ENCODE data around the gene SMIM45.

SMIM45 gene

GRCh38 chr22:41983513-41984405 is 31.8 kb downstream of the SMIM45 start:
- Histone ChIP-seq H3K4me1 (ENCODE audit: control insufficient read depth in 5 of 5, insufficient read depth in 5 of 5, low read length in 5 of 5) (peaks cover 0 to 12% (median 8%) of the 10 kb centered on the region in 5 donors), H3K4me3 (ENCODE audit: low read depth in 1 of 5, low read length in 5 of 5) (no peak overlapping the region), H3K27ac (ENCODE audit: low read depth, low read length) (no peak overlapping the region), H3K9me3 (ENCODE audit: control insufficient read depth in 5 of 5, low read length in 5 of 5) (no peaks in the 10 kb centered on the region), H3K9ac (ENCODE audit: low read length in 5 of 5) (no peak overlapping the region), H3K27me3 (ENCODE audit: control insufficient read depth in 5 of 5, insufficient read depth in 4 of 5, low read length in 5 of 5) (peaks cover 0 to 8% (median 0%) of the 10 kb centered on the region in 5 donors), H3K36me3 (ENCODE audit: control insufficient read depth in 5 of 5, insufficient read depth in 5 of 5, low read length in 5 of 5) (no peaks in the 10 kb centered on the region)

- no peaks in the 10 kb centered on the region for H3K36me3 ChIP-seq (ENCODE audit: control insufficient read depth in 5 of 5, insufficient read depth in 5 of 5, low read length in 5 of 5)
Observed at GRCh38 chr22:41987276-41987675, 35.3 kb downstream of the SMIM45 start.

GRCh38 chr22:41989246-41989645 is 37.3 kb downstream of the SMIM45 start:
- Histone ChIP-seq H3K27me3 (ENCODE audit: control insufficient read depth in 5 of 5, insufficient read depth in 4 of 5, low read length in 5 of 5) (peaks cover 0 to 5% (median 2%) of the 10 kb centered on the region in 5 donors), H3K4me3 (ENCODE audit: low read depth in 1 of 5, low read length in 5 of 5) (no peak overlapping the region), H3K9me3 (ENCODE audit: control insufficient read depth in 5 of 5, low read length in 5 of 5) (no peaks in the 10 kb centered on the region), H3K27ac (ENCODE audit: low read depth, low read length) (no peak overlapping the region), H3K9ac (ENCODE audit: low read length in 5 of 5) (no peak overlapping the region), H3K36me3 (ENCODE audit: control insufficient read depth in 5 of 5, insufficient read depth in 5 of 5, low read length in 5 of 5) (no peaks in the 10 kb centered on the region), H3K4me1 (ENCODE audit: control insufficient read depth in 5 of 5, insufficient read depth in 5 of 5, low read length in 5 of 5) (no peaks in the 10 kb centered on the region)

More at GRCh38 chr22:41987276-41987675, 35.3 kb downstream of the SMIM45 start:
- H3K27me3 ChIP-seq (ENCODE audit: control insufficient read depth in 5 of 5, insufficient read depth in 4 of 5, low read length in 5 of 5): peaks cover 0 to 5% (median 2%) of the 10 kb centered on the region in 5 donors
- no peak overlapping the region for H3K4me3 ChIP-seq (ENCODE audit: low read depth in 1 of 5, low read length in 5 of 5)
- H3K9ac ChIP-seq (ENCODE audit: low read length in 5 of 5): no peak overlapping the region
- H3K27ac ChIP-seq (ENCODE audit: low read depth, low read length): no peak overlapping the region
- H3K4me1 ChIP-seq (ENCODE audit: control insufficient read depth in 5 of 5, insufficient read depth in 5 of 5, low read length in 5 of 5): peaks cover 0 to 12% (median 8%) of the 10 kb centered on the region in 5 donors
- H3K9me3 ChIP-seq (ENCODE audit: control insufficient read depth in 5 of 5, low read length in 5 of 5): no peaks in the 10 kb centered on the region

DNA sequence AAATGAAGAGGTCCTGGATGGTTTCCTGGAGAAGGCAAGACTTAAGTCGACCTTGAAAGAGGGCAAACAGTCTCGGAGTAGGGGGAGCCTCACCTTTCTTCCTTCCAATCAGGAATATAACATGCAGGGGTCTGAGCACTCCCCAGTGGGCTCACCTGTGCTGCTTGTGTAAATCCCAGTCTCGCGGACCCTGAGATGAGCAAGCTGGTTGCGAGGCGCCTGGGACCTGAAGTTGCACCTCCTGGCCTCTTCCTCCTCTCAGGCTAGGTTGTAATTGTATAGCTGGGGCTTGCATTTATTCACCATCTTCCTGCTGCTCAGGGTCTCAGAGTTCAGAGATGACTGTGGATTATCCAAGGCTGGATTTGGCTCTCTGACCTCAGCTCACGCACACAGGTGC is 39.2 kb downstream of the SMIM45 start:
- Histone ChIP-seq H3K9ac (ENCODE audit: low read length in 5 of 5) (no peak overlapping the region), H3K4me3 (ENCODE audit: low read depth in 1 of 5, low read length in 5 of 5) (no peak overlapping the region), H3K36me3 (ENCODE audit: control insufficient read depth in 5 of 5, insufficient read depth in 5 of 5, low read length in 5 of 5) (no peaks in the 10 kb centered on the region), H3K9me3 (ENCODE audit: control insufficient read depth in 5 of 5, low read length in 5 of 5) (no peaks in the 10 kb centered on the region), H3K27ac (ENCODE audit: low read depth, low read length) (no peak overlapping the region), H3K4me1 (ENCODE audit: control insufficient read depth in 5 of 5, insufficient read depth in 5 of 5, low read length in 5 of 5) (no peaks in the 10 kb centered on the region), H3K27me3 (ENCODE audit: control insufficient read depth in 5 of 5, insufficient read depth in 4 of 5, low read length in 5 of 5) (peaks cover 0 to 5% (median 2%) of the 10 kb centered on the region in 5 donors)

- Histone ChIP-seq H3K36me3 (ENCODE audit: control insufficient read depth in 5 of 5, insufficient read depth in 5 of 5, low read length in 5 of 5) (no peaks in the 10 kb centered on the region), H3K4me3 (ENCODE audit: low read depth in 1 of 5, low read length in 5 of 5) (no peak overlapping the region), H3K27me3 (ENCODE audit: control insufficient read depth in 5 of 5, insufficient read depth in 4 of 5, low read length in 5 of 5) (peaks cover 0 to 5% (median 2%) of the 10 kb centered on the region in 5 donors), H3K27ac (ENCODE audit: low read depth, low read length) (no peak overlapping the region), H3K4me1 (ENCODE audit: control insufficient read depth in 5 of 5, insufficient read depth in 5 of 5, low read length in 5 of 5) (no peaks in the 10 kb centered on the region), H3K9me3 (ENCODE audit: control insufficient read depth in 5 of 5, low read length in 5 of 5) (no peaks in the 10 kb centered on the region), H3K9ac (ENCODE audit: low read length in 5 of 5) (no peak overlapping the region)
Observed at GRCh38 chr22:41992496-41992895, 40.5 kb downstream of the SMIM45 start.

DNA sequence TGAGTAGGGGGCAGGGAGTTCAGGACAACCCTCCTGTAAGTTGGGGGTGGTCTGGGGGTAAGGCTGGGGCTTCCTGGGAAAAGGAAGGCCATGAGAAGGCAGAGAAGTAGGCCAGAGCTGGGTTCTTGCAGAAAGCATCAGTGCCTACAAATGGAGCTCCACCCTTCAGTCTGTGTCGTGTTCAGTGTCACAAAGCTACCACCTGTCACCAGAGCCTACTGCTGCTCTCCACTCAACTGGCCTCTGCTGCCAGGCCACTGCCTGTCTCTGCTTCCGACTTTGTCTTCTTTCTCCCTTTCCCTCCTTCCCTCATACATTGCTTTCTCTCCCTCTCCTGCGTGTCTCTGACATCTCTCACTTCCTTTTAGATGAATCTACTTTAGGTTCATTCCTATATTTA is 43.3 kb downstream of the SMIM45 start:
- Histone ChIP-seq H3K4me1 (ENCODE audit: control insufficient read depth in 5 of 5, insufficient read depth in 5 of 5, low read length in 5 of 5) (peaks cover 0 to 20% (median 13%) of the 10 kb centered on the region in 5 donors), H3K9ac (ENCODE audit: low read length in 5 of 5) (no peak overlapping the region), H3K27ac (ENCODE audit: low read depth, low read length) (no peak overlapping the region)

DNA sequence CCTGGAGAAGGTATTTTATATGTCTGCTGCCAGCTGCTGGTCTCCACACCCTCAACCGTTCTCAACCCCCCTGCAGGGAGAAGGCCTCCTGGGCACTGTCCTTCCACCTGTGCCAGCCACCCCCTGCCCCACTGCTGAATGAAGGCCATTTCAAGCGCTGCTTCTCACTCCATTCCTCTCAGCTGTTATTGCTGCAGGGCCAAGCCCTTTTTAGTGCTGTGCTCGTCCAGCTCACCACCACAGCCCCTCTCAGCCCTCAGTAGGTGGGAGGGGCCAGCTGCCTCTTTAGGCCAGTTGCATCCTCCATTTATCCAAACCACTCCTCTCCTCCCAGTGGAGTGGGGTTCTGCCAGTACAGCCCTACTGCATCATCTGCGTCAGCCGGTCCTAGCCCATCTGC is 44.9 kb downstream of the SMIM45 start:
- Histone ChIP-seq H3K4me1 (ENCODE audit: control insufficient read depth in 5 of 5, insufficient read depth in 5 of 5, low read length in 5 of 5) (peaks cover 0 to 20% (median 13%) of the 10 kb centered on the region in 5 donors), H3K9me3 (ENCODE audit: control insufficient read depth in 5 of 5, low read length in 5 of 5) (peaks cover 0 to 10% (median 0%) of the 10 kb centered on the region in 5 donors), H3K36me3 (ENCODE audit: control insufficient read depth in 5 of 5, insufficient read depth in 5 of 5, low read length in 5 of 5) (peaks cover 0 to 9% (median 0%) of the 10 kb centered on the region in 5 donors), H3K4me3 (ENCODE audit: low read depth in 1 of 5, low read length in 5 of 5) (no peak overlapping the region), H3K27me3 (ENCODE audit: control insufficient read depth in 5 of 5, insufficient read depth in 4 of 5, low read length in 5 of 5) (peaks cover 0 to under 1% (median 0%) of the 10 kb centered on the region in 5 donors), H3K27ac (ENCODE audit: low read depth, low read length) (no peak overlapping the region), H3K9ac (ENCODE audit: low read length in 5 of 5) (no peak overlapping the region)

More for the DNA sequence above, 43.3 kb downstream of the SMIM45 start:
- Histone ChIP-seq H3K9me3 (ENCODE audit: control insufficient read depth in 5 of 5, low read length in 5 of 5) (no peaks in the 10 kb centered on the region), H3K4me3 (ENCODE audit: low read depth in 1 of 5, low read length in 5 of 5) (no peak overlapping the region), H3K27me3 (ENCODE audit: control insufficient read depth in 5 of 5, insufficient read depth in 4 of 5, low read length in 5 of 5) (peaks cover 0 to 5% (median 0%) of the 10 kb centered on the region in 5 donors), H3K36me3 (ENCODE audit: control insufficient read depth in 5 of 5, insufficient read depth in 5 of 5, low read length in 5 of 5) (no peaks in the 10 kb centered on the region)

GRCh38 chr22:41998361-41999261 is 46.7 kb downstream of the SMIM45 start, which contains the start of gene WBP2NL:
TSS of gene WBP2NL (plus strand) at chr22:41998788. CDS start at chr22:41998819, 31 bp downstream.
- H3K4me1 ChIP-seq (ENCODE audit: control insufficient read depth in 5 of 5, insufficient read depth in 5 of 5, low read length in 5 of 5): peaks cover 0 to 20% (median 13%) of the 10 kb centered on the region in 5 donors
- H3K27ac ChIP-seq (ENCODE audit: low read depth, low read length): no peak within 1 kb of the TSS
- H3K4me3 ChIP-seq (ENCODE audit: low read depth in 1 of 5, low read length in 5 of 5): peak within 1 kb of the TSS; percentile 70 to 82 (median 79)
- H3K9me3 ChIP-seq (ENCODE audit: control insufficient read depth in 5 of 5, low read length in 5 of 5): peaks cover 0 to 12% (median 0%) of the 10 kb centered on the region in 5 donors
- no peaks in the 10 kb centered on the region for H3K27me3 ChIP-seq (ENCODE audit: control insufficient read depth in 5 of 5, insufficient read depth in 4 of 5, low read length in 5 of 5)
- peaks cover 0 to 9% (median 0%) of the 10 kb centered on the region in 5 donors for H3K36me3 ChIP-seq (ENCODE audit: control insufficient read depth in 5 of 5, insufficient read depth in 5 of 5, low read length in 5 of 5)
- H3K9ac ChIP-seq (ENCODE audit: low read length in 5 of 5): peak within 1 kb of the TSS in 3 of 5 donors; percentile 47 to 71 (median 56)

DNA sequence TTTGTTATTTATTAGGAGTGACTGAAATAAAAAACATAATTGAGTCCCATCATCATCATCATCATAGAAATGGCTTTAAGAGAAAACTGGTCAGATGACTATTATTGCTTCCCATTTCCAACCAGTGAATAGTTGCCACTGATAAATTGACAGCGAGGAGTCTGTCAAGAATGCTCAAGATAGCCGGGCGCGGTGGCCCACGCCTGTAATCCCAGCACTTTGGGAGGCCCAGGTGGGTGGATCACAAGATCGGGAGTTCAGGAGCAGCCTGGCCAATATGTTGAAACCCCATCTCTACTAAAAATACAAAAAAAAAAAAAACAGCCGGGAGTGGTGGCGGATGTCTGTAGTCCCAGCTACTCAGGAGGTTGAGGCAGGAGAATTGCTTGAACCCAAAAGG is 48.5 kb downstream of the SMIM45 start:
- H3K4me1 ChIP-seq (ENCODE audit: control insufficient read depth in 5 of 5, insufficient read depth in 5 of 5, low read length in 5 of 5): peaks cover 0 to 20% (median 13%) of the 10 kb centered on the region in 5 donors
- peaks cover 0 to 12% (median 0%) of the 10 kb centered on the region in 5 donors for H3K9me3 ChIP-seq (ENCODE audit: control insufficient read depth in 5 of 5, low read length in 5 of 5)
- peaks cover 0 to 9% (median 0%) of the 10 kb centered on the region in 5 donors for H3K36me3 ChIP-seq (ENCODE audit: control insufficient read depth in 5 of 5, insufficient read depth in 5 of 5, low read length in 5 of 5)
- no peaks in the 10 kb centered on the region for H3K27me3 ChIP-seq (ENCODE audit: control insufficient read depth in 5 of 5, insufficient read depth in 4 of 5, low read length in 5 of 5)
- no peak overlapping the region for H3K27ac ChIP-seq (ENCODE audit: low read depth, low read length)
- H3K4me3 ChIP-seq (ENCODE audit: low read depth in 1 of 5, low read length in 5 of 5): no peak overlapping the region
- no peak overlapping the region for H3K9ac ChIP-seq (ENCODE audit: low read length in 5 of 5)

Measured in subcutaneous abdominal adipose tissue (tissue), 5 donors.